Measurements from ENCODE around the gene PHACTR1.

DNA sequence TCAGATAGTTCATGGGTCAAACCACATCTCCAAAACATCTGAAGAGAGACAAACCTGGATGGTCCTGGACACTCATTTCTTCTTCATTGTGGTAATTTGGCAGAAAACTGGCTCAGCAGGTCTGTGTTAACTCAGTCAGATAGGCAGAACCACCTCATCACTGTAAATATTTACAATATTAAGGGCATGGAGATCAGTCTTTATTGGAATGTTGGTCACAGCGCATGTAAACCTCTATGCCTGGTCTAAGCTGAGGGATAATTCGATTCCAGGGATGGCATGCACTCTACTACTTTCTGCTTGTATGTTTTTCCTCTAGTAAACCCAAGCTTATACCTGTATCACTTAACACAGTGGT, 615.8 kb downstream of the PHACTR1 start:
- TF ChIP-seq, protein P1, sequence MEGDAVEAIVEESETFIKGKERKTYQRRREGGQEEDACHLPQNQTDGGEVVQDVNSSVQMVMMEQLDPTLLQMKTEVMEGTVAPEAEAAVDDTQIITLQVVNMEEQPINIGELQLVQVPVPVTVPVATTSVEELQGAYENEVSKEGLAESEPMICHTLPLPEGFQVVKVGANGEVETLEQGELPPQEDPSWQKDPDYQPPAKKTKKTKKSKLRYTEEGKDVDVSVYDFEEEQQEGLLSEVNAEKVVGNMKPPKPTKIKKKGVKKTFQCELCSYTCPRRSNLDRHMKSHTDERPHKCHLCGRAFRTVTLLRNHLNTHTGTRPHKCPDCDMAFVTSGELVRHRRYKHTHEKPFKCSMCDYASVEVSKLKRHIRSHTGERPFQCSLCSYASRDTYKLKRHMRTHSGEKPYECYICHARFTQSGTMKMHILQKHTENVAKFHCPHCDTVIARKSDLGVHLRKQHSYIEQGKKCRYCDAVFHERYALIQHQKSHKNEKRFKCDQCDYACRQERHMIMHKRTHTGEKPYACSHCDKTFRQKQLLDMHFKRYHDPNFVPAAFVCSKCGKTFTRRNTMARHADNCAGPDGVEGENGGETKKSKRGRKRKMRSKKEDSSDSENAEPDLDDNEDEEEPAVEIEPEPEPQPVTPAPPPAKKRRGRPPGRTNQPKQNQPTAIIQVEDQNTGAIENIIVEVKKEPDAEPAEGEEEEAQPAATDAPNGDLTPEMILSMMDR (IDR thresholded peaks at IDR 0.05), result no peak
- no peak for TF ChIP-seq POLR2A (IDR thresholded peaks at IDR 0.05)

All from lower leg skin (tissue), 3 donors.